Hepatocyte (in vitro differentiated cells): ENCODE measurements around the gene ANKS1B.

Source experiments
- CTCF ChIP-seq: fragments of 200-600 bp; sonication (generic); IDR thresholded peaks from 2 replicates; pipeline ENCODE4 v1.5.1; 2016; ENCODE audit warnings: antibody characterized with exemption, mild to moderate bottlenecking; ENCODE audit not compliant: poor library complexity
- EZH2phosphoT487 ChIP-seq: fragments of 200-600 bp; sonication (generic); IDR thresholded peaks from one replicate; pipeline ENCODE4 v1.6.1; 2018; ENCODE audit warnings: antibody characterized with exemption, mild to moderate bottlenecking, low read depth, moderate library complexity; ENCODE audit not compliant: unreplicated experiment, severe bottlenecking

- TF ChIP-seq CTCF, result no peak
- no peak for TF ChIP-seq EZH2phosphoT487
These were observed 595.0 kb downstream of the ANKS1B start for GRCh38 chr12:99389751-99390150.
